CMK (cell line): ENCODE data around the gene TMEM150C.
"Not testable (repeated sequence)": the region's sequence is repeated elsewhere in the genome, so short reads cannot be mapped to it uniquely, and the experiment has no call there.

Source experiments
- DNase-seq: peaks from one replicate; pipeline ENCODE4 v3.0.0-alpha.2; 2010; ENCODE audit warnings: low read depth

The TMEM150C gene

GRCh38 chr4:82515705-82516104 is 46.1 kb downstream of the TMEM150C start:
- no peak for DNase-seq

- no peak for DNase-seq
Measured at GRCh38 chr4:82513382-82513781, 48.4 kb downstream of the TMEM150C start.

- DNase-seq = no peak
Measured at GRCh38 chr4:82510216-82510615, 51.6 kb downstream of the TMEM150C start.

GRCh38 chr4:82508806-82509428 is 52.9 kb downstream of the TMEM150C start:
- no peak for DNase-seq

- DNase-seq = no peak
Measured at GRCh38 chr4:82508011-82508410, 53.8 kb downstream of the TMEM150C start.

GRCh38 chr4:82501154-82501442 is 60.7 kb downstream of the TMEM150C start:
- DNase-seq = no peak

- DNase-seq = no peak
Measured at GRCh38 chr4:82500435-82501153, 61.2 kb downstream of the TMEM150C start.

GRCh38 chr4:82499738-82500434 is 61.9 kb downstream of the TMEM150C start:
- DNase-seq = no peak

GRCh38 chr4:82496349-82496748 is 65.4 kb downstream of the TMEM150C start:
- DNase-seq = no peak

- no peak for DNase-seq
Measured at GRCh38 chr4:82495666-82496065, 66.1 kb downstream of the TMEM150C start.

- DNase-seq = no peak
Measured at GRCh38 chr4:82493721-82494425, 67.9 kb downstream of the TMEM150C start.

- DNase-seq = no peak
Measured at GRCh38 chr4:82491251-82491960, 70.4 kb downstream of the TMEM150C start.

- DNase-seq = no peak
Measured at GRCh38 chr4:82489987-82490386, 71.8 kb downstream of the TMEM150C start.

- no peak for DNase-seq
Measured at GRCh38 chr4:82489076-82489475, 72.7 kb downstream of the TMEM150C start.

GRCh38 chr4:82484996-82485783 is 76.6 kb downstream of the TMEM150C start:
- no peak for DNase-seq

- DNase-seq = no peak
Measured at GRCh38 chr4:82482387-82482786, 79.4 kb downstream of the TMEM150C start.

- no peak for DNase-seq
Measured at GRCh38 chr4:82481506-82481840, 80.3 kb downstream of the TMEM150C start.

- no peak for DNase-seq
Measured at GRCh38 chr4:82480771-82481505, 80.8 kb downstream of the TMEM150C start.

GRCh38 chr4:82479562-82479961 is 82.2 kb downstream of the TMEM150C start:
- DNase-seq = no peak

GRCh38 chr4:82477469-82477868 is 84.3 kb downstream of the TMEM150C start:
- DNase-seq = not testable (repeated sequence)

- not testable (repeated sequence) for DNase-seq
Measured at GRCh38 chr4:82475931-82476330, 85.9 kb downstream of the TMEM150C start.
